ENCODE measurements around the gene KLKB1. TPM values are rescaled to one million over a fixed set of nuclear protein-coding genes. Genes with fewer than 3 reads are reported as not detected.
"Not testable (repeated sequence)": the region's sequence is repeated elsewhere in the genome, so short reads cannot be mapped to it uniquely, and the experiment has no call there.

Gene KLKB1
- total and polyA plus RNA-seq, 7 donors: 0.29 to 0.91 (median 0.47) TPM; not detected in 1

DNA sequence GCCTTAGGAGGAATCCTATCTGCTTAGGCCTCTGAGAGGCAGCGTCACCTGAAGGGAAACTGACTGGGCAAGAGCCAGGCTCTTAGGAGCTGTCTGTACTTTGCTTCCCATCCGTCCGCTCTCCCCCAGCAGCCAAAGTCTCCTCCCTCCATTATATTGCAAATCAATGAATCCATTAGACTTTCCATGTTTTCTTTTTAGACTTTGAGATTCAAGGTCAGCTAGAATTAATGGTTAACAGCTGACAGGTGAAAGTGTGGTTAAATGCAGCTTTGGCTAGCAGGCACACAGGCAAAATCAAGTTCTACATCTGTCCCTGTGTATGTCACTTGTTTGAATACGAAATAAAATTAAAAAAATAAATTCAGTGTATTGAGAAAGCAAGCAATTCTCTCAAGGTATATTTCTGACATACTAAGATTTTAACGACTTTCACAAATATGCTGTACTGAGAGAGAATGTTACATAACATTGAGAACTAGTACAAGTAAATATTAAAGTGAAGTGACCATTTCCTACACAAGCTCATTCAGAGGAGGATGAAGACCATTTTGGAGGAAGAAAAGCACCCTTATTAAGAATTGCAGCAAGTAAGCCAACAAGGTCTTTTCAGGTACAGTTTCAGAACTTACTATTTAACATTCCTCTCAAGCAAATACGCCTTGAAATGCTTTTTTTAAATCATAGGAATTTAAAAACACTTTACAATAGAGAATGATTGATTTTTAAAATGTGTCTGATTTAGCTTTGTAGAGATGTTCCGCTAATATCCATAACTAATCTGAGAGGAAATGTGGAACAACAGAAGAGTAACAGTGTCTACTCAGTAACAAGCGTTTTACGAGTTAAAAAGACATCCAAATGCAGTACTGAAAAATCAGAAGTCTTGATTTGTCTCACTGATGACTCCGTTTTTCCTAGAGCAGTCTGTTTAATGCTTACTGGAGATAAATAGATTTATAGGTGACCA, 38.7 kb downstream of the KLKB1 start, which contains the start of gene F11:
Gene F11 (plus strand): TSS at position 507 of the 970 bp plus-strand sequence. CDS start 948 bp downstream, outside the sequence.
- H3K4me3 ChIP-seq: no peak within 1 kb of the TSS
- intact Hi-C loops (cut with DNase I): no loop called here
- H3K27ac ChIP-seq: no peak within 1 kb of the TSS
- no peak for ATAC-seq
- WGBS, 3 donors: 52 to 57% (median 56%) methylated on average over 10 of the region's 10 CpGs
- no peak for DNase-seq
- peaks cover 0 to 5% (median 0%) of the 10 kb centered on the region in 3 donors for H3K27me3 ChIP-seq (ENCODE audit: insufficient read depth in 3 of 3, low read length in 2 of 3)
- H3K36me3 ChIP-seq (ENCODE audit: insufficient read depth in 1 of 2, low read depth in 1 of 2): no peaks in the 10 kb centered on the region
- H3K4me1 ChIP-seq: no peaks in the 10 kb centered on the region
- TF ChIP-seq, protein P1, sequence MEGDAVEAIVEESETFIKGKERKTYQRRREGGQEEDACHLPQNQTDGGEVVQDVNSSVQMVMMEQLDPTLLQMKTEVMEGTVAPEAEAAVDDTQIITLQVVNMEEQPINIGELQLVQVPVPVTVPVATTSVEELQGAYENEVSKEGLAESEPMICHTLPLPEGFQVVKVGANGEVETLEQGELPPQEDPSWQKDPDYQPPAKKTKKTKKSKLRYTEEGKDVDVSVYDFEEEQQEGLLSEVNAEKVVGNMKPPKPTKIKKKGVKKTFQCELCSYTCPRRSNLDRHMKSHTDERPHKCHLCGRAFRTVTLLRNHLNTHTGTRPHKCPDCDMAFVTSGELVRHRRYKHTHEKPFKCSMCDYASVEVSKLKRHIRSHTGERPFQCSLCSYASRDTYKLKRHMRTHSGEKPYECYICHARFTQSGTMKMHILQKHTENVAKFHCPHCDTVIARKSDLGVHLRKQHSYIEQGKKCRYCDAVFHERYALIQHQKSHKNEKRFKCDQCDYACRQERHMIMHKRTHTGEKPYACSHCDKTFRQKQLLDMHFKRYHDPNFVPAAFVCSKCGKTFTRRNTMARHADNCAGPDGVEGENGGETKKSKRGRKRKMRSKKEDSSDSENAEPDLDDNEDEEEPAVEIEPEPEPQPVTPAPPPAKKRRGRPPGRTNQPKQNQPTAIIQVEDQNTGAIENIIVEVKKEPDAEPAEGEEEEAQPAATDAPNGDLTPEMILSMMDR (IDR thresholded peaks at IDR 0.05): no peak
- no peaks in the 10 kb centered on the region for H3K9me3 ChIP-seq

DNA sequence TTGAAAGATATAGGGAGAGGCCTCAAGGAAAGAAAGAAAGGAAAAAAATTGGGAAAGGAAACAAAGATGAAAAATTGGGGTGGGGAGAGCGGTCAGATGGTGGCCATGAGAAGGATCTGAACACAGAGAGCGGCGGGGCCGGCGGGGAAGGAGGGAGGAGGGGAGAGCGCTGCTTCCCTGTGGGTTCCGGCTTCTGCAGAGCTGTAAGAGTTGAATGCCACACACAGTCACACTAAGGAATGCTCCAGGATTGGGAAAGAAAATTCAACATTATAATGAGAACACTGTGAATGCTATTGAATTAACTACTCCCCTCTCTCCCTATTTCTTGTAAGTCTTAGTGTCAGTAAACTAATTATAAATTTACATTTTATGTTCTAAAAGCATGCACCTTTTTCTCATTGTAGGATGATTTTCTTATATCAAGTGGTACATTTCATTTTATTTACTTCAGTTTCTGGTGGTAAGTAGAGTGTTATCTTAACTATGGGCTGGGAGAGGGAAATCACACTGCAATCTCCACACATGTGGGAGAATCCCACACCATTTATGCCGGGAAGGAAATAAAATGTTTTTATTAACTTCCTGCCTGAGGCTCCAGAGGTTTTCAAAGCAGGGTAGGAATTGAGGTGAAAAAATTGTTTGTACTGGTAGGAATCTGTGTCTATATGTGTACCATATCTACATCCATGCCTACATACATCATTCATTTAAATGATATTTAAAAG, 39.6 kb downstream of the KLKB1 start:
- 23 to 30% (median 26%) methylated on average over 8 of the region's 8 CpGs for WGBS, 3 donors
- Histone ChIP-seq H3K27ac (no peak overlapping the region), H3K4me1 (no peaks in the 10 kb centered on the region), H3K9me3 (no peaks in the 10 kb centered on the region), H3K27me3 (ENCODE audit: insufficient read depth in 3 of 3, low read length in 2 of 3) (peaks cover 0 to 5% (median 0%) of the 10 kb centered on the region in 3 donors), H3K4me3 (no peak overlapping the region), H3K36me3 (ENCODE audit: insufficient read depth in 1 of 2, low read depth in 1 of 2) (no peaks in the 10 kb centered on the region)
- TF ChIP-seq, protein P1 (IDR thresholded peaks at IDR 0.05): no peak
- intact Hi-C loops (cut with DNase I): no loop called here
- no peak for DNase-seq
- no peak for ATAC-seq

DNA sequence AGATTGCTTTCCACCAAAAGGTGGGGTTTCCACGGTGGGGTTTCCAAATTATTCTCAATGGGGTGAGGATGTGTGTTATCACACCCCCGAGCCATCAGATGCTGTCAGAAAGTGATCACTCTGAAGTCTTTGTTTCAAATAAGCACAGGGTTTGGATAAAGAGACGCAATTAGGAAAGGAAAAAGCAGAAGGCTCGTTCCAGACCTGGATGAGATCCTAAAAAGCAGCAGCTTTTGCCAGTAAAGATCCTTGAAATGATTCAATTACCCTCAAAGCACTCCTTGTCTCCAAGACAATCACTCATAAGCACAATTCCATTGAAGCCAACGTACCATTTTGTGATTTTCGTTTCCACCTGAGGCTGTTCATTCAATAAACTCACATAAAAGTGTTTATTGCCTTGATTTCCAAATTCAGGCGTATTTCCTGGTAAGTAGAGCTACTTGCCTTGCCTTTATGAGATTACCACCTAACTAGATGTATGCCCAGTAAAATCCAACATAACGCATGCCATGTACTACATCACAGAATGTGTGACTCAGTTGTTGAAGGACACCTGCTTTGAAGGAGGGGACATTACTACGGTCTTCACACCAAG, 43.9 kb downstream of the KLKB1 start:
- Histone ChIP-seq H3K27me3 (ENCODE audit: insufficient read depth in 3 of 3, low read length in 2 of 3) (peaks cover 0 to 5% (median 0%) of the 10 kb centered on the region in 3 donors), H3K9me3 (no peaks in the 10 kb centered on the region), H3K4me1 (no peaks in the 10 kb centered on the region), H3K4me3 (no peak overlapping the region), H3K36me3 (ENCODE audit: insufficient read depth in 1 of 2, low read depth in 1 of 2) (no peaks in the 10 kb centered on the region), H3K27ac (no peak overlapping the region)
- ATAC-seq (no peak), DNase-seq (no peak)
- TF ChIP-seq, protein P1 (IDR thresholded peaks at IDR 0.05): no peak
- intact Hi-C loops (cut with DNase I): no loop called here
- 80 to 82% (median 80%) methylated on average over 9 of the region's 9 CpGs for WGBS, 3 donors

DNA sequence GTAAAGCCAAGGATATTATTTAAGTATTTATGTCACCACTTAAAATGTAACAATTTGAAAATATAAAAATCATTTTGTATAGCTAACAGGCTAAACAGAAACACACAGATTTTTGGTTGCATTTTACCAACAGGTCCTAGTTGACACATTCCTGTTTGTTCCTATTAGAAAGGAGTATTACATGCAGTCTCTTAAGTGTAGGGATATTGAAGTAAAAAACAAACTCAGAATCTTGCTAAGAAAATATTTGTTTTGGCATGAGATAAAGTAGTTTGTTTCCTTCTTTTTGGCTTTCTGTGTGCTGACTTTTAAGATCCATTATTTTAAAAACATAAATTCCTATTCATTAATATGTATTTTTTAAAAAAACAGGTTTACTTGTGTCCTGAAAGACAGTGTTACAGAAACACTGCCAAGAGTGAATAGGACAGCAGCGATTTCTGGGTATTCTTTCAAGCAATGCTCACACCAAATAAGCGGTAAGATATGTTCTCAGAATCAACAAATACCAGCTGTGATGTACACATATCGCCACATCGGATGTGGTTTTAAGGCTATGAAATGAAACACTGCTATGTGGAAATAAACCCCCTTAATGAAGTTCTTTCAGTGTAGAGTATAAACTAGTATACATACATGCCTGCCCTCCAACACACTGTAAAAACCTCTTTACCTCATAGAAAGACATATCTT, 45.5 kb downstream of the KLKB1 start:
- WGBS, 3 donors: 69 to 78% (median 72%) methylated on average over 4 of the region's 4 CpGs

DNA sequence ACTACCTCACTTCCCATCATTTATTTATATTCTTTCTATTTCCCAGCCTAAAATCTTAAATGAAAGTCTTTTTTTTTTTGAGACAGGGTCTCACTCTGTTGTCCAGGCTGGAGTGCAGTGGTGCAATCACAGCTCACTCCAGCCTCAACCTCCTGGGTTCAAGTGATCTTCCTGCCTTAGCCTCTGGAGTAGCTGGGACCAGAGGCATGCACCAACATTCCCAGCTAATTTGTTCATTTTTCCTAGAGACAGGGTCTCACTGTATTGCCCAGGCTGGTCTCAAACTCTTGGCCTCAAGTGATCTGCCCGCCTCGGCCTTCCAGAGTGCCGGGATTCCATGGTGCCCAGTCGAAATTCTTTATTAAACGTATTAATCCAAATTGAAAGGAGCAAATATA, 46.1 kb downstream of the KLKB1 start:
- intact Hi-C loops (cut with DNase I); ATAC-seq: not testable (repeated sequence)
- WGBS, 3 donors: 88 to 91% (median 88%) methylated on average over 5 of the region's 5 CpGs

More for the DNA sequence above, 45.5 kb downstream of the KLKB1 start:
- Histone ChIP-seq H3K27me3 (ENCODE audit: insufficient read depth in 3 of 3, low read length in 2 of 3) (peaks cover 0 to 5% (median 0%) of the 10 kb centered on the region in 3 donors), H3K9me3 (no peaks in the 10 kb centered on the region), H3K4me1 (no peaks in the 10 kb centered on the region), H3K27ac (no peak overlapping the region), H3K36me3 (ENCODE audit: insufficient read depth in 1 of 2, low read depth in 1 of 2) (no peaks in the 10 kb centered on the region), H3K4me3 (no peak overlapping the region)
- DNase-seq (no peak), ATAC-seq (no peak)
- intact Hi-C loops (cut with DNase I): no loop called here
- TF ChIP-seq, protein P1 (IDR thresholded peaks at IDR 0.05): no peak

More for the DNA sequence above, 46.1 kb downstream of the KLKB1 start:
- H3K4me1 ChIP-seq; H3K27ac ChIP-seq; DNase-seq; H3K27me3 ChIP-seq (ENCODE audit: insufficient read depth in 3 of 3, low read length in 2 of 3); H3K9me3 ChIP-seq; H3K4me3 ChIP-seq; H3K36me3 ChIP-seq (ENCODE audit: insufficient read depth in 1 of 2, low read depth in 1 of 2): not testable (repeated sequence)

Data from psoas muscle (tissue), 8 donors.